Bone marrow (tissue), 2 donors: ENCODE results near the gene TTC16.
"Not testable (repeated sequence)": the region's sequence is repeated elsewhere in the genome, so short reads cannot be mapped to it uniquely, and the experiment has no call there.

ENCODE experiments used
- DNase-seq, 2 donors: peaks; one replicate each; lab custom pipeline; 2025; lab: John Stamatoyannopoulos, UW

The TTC16 gene

DNA sequence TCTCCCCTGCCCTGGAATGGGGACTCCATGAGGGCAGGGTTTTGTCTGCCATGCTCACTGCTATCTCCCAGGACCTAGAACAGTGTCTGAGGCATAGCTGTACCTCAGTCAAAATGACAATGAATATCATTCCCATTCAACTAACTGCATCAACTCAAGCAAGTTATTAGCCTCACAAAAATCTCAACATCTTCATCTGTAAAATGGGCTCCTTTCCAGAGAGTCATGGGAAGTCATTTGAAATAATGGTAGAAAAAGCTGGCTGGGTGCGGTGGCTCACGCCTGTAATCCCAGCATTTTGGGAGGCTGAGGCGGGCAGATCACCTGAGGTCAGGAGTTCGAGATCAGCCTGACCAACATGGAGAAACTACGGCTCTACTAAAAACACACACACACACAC is 53.2 kb downstream of the TTC16 start:
- DNase-seq, result no peak

DNA sequence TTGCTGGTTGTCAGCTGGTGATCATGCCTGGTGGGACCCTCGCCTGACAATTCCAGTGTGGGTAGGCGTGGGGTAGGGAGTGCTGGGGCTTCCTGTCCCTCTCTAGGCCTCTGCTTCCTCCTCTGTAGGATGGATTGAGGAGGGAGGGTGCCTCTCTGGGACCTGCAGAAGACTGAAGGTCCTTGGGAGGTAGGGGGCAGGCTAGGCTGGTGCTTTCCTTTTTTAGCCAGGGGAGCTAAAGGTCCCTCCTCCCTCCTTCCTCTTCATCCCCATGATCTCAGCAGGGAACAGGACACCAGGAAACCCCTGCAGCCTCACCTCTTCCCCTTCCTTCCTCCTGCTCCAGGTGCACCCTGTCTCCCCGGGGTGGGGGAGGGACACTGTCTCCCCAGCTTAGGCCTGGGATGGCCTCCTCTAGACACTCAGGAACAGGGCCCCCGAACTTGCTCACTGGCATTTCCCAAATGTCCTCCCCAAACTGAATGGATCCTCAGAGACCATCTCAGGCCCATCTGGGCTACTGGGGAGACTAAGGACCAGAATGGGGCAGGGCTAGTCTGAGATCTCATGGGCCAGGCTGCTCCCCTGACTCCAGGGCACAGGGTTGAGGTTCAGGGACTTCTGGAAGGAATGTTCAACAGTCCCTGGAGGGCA is 54.2 kb downstream of the TTC16 start:
- no peak for DNase-seq

DNA sequence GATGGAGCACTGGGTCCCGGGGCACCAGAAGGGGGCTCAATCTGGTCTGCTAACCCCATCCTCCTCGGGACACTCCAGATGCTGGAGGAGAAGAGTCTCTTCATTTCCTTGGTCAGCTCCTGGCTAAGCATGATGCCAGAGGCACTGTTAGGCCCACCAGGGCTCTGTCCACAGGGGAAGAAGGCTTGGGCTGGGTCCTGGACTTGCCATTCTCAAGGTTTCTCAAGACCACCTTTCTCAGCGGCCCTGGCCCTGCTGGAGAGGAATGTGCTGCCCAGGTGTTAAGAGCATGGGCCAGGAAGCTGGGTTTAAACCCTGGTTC is 54.7 kb downstream of the TTC16 start:
- no peak for DNase-seq

DNA sequence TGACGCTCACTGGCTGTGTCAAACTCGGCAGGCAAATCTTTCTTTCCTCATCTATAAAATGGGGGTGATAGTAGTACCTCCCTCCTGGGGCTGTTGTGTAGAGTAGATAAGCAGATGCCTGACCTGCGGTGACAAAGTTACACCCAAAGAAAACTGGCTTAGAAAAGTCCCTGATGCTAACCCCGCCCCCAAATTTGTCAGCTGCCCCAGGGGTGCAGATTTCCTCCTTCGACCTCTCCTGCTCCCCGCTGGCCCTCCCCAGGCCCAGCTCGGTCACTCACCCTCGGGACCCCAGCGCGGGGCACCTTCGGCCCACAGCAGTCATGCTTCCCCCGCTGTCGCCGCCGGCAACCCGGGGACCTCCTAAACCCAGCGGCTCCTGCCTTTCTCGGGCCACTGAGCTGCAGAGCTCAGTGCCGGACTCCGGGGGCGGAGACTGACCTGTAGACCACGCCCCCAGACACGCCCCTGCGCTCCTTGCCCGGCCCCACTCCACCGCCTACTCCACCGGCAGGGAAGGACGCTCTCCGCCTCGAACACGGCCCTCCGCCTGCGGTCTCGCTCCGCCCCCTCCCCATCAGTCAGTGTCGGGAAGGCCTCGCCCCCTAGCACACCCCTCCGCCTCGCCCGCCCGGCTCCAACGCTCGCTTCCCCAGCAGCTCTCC is 55.2 kb downstream of the TTC16 start:
- DNase-seq, result peak; percentile 98 to 100

DNA sequence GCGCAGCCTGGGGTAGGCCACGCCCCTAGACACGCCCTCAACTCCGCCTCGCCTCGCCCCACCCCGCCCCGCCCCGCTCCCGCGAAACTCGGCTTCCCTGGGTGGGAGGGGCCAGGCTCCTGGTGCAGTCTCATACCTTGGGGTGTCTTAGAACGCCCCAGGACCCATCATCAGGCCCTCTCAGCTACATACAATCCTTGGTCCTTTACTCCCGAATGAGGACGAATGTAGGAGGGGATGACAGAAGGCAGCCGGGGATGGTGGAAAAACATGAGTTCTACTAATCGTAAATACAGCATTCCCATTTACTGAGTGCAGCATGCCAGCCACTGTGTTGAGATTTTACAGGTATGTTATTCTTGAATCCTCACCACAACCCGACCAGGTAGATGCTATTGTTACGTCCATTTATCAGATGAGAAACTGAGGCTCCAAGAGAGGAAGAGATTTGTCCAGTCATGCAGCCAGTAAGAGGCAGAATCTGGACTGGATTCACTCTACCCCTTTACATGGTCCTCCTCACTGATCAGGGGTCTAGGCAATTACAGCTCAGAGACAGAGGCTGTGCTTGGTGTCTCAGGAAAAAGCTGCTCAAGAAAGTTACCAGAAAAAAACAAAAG is 55.8 kb downstream of the TTC16 start:
- no peak for DNase-seq

DNA sequence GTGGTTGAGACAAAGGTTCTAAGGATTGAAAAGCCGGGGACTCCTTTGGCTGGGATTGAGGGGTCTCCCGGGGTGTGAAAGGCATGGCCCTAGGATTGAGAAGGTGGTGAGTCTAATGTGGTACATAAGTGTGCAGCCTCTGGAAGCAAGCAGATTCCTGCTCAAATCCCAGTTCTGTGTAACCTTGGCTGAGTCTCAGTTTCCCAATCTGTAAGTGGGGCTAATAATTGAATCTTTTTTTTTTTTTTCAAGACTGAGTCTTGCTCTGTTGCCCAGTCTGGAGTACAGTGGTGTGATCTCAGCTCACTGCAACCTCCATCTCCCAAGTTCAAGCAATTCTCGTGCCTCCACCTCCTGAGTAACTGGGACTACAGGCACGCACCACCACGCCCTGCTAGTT is 56.7 kb downstream of the TTC16 start:
- DNase-seq, result no peak

DNA sequence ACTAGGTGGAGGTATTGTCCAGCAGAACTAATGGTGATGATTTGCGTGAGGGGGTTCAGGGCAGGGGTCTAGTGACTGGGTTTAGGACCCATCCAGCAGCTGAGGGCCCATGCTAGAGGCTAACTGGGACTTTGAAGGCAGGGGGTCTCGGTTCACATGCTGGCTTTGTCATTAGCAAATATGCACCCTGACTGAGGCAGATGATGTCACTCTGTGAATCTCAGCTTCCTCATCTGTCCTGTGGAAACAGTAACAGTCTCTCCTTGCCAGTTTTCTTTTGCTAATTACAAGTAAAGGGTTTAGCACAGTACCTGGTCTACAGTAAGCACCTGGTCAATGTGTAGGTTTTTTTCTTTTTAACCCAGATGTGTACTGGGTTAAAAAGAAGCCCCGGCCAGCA is 57.4 kb downstream of the TTC16 start:
- no peak for DNase-seq

DNA sequence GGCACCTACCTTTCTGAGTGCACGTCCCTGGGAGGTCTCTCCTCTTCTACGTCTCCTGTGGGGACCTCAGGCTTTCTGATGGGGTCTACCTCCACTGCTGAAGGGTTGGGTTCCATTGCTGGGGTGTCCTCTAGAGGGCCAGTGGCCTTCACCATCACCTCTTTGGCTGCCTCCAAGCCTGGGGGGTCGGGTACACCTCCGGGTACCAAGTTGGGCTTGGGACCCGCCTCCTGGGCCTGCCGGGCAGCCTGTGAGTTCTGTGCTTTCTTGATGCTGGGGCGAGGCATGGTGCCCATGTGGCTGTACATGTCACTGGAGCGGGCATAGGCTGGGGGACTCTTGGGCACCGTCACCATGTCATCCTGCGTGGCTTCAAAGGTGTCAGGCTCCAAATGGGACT is 58.1 kb downstream of the TTC16 start:
- no peak for DNase-seq

DNA sequence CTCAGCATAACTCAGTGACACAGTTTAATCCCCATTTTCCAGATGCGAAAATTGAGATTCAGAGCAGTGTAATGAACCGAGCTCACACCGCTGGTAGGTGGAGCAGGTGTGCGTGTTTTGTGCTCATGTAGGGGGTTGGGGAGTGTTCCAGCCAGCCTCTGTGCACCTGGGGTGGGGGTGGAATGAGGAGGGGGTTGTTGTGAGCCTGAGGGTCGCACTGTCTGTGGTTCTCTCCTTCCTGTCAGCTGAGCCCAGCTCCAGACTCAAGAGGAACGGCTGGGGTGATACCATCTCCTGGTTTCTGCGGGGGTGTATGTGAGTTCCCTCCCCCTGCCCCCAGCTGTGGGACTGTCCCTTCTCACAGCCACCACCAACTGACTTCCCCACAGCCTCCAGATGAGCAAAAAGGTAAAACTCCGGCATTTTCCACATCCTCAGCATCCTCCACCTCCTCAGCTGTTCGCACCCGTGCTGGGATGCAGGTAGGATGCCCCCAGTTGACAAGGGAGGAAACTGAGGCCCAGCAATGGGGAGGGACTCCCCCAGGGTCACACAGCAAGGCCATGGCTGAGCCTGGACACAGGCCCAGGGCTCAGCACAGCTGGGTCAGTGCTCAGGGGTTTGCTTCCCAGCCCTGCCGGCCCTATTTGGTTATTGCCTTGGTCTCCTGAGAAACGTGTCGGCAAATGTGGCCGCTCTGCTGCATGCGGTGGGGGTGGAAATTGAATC is 60.5 kb downstream of the TTC16 start:
- peak; percentile 32 to 79 for DNase-seq

DNA sequence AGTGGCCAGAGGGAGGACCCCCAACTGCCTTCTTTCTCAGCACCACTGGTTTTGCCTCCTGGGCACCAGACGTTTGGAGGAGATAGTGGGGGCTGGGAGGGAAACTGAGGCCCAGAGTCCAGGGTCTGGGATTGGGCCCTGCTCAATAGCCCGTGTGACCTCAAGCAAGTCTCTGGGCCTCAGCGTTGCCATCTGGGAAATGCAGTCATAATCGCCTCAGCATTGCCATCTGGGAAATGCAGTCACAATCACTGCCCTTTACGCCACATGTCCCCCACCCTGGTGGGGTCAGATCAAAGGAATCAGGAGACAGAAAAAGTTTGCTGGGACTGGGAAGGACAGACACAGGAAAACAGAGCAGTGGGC is 61.0 kb downstream of the TTC16 start:
- no peak for DNase-seq

DNA sequence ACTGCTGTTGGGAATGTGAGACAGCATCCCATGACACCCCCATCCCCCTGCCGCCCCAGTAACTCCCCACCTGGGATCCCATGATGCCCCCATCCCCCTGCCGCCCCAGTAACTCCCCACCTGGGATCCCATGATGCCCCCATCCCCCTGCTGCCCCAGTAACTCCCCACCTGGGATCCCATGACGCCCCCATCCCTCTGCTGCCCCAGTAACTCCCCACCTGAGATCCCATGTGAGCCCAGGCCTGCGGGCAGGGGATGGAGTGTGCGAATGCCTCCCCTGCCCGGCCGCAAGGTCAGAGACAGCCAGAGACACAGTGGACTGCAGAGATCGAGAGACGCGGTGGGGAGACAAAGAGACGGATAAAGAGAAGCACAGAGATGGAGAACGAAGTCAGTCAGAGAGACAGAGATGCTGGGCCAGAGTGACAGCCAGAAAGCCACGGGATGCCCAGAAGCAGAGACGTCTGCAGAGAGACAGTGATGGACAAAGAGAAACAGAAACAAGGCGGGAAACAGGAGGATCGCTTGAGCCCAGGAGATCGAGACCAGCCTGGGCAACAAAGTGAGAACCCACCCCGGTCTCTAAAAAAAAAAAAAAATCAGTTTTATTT is 61.6 kb downstream of the TTC16 start:
- DNase-seq, result no peak

DNA sequence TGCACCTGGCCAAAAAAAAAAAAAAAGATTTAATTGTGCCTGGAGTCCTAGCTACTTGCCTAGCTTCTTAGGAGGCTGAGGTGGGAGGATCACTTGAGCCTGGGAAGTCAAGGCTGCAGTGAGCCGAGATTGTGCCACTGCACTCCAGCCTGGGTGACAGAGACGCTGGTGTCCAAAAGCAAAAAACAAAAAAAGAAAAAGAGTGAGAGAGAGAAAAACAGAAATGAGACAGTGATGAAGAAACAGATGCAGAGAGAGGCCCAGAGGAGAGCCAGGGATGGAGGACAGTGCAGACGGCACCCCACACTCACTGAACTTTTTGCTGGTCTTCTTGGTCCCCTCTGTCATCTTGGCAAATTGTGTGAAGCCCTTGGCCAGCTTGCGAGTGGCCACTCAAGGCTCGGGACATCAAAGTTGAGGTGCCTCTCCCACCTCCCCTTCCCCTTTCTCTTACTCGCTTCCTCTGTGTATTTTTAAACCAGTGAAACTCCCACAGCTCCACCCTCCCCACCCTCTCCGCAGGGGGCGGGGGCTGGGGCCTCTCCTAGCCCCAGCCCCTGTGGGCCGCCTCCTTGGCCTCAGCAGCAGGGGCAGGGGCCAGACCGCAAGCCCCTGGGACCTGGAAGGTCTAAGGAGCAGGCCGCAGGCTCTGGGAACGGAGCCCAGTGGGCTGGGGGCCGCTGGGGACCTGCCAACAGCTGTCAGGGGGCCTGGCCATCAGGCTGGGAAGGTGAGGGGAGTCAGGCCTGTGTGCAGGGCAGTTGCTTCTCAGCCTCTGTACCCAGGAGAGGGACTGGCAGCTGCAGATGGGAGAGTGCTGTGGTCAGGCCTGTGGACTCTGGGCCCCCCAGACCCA is 62.6 kb downstream of the TTC16 start, which contains the start of gene SH2D3C:
Gene SH2D3C, minus strand, starts transcription at position 387 of the 856 bp plus-strand sequence. Its CDS starts 39 bp downstream, at position 348.
- DNase-seq, result peak in 1 of 2 donors; percentile 64

DNA sequence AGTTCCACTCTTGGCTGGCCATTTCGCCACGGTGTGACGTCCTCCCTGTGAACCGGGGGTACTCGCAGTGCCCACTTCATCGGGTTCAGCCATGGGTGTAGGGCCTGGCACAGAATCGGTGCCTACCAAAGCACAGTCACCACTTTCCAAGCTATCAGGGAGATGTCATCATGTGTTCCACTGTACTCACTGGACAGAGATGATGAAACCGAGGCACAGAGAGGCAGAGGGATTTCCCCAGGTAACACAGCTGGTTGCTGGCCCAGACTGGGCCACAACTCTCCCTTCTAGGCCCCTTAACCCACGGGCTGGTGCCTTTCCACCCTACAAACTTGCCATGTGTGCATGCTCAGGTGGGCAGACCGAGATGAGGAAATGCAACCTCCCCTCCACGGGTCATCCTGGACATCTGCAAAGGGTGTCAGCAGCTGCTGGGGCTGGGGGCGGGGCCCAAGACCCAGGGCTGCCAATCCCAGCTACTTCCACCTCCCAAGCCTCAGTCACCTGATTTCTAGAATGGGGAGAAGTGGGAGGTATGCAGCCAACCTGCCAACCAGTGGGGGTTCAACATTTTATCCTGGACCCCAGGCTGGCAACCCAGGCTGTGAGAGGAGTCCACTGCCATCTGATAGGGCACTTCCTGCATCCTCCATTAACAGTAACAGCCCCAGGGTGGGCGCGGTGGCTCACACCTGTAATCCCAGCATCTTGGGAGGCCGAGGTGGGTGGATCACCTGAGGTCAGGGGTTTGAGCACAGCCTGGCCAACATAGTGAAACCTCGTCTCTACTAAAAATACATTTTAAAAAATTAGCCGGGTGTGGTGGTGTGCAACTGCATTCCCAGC is 63.5 kb downstream of the TTC16 start:
- DNase-seq, result peak in 1 of 2 donors; percentile 64

DNA sequence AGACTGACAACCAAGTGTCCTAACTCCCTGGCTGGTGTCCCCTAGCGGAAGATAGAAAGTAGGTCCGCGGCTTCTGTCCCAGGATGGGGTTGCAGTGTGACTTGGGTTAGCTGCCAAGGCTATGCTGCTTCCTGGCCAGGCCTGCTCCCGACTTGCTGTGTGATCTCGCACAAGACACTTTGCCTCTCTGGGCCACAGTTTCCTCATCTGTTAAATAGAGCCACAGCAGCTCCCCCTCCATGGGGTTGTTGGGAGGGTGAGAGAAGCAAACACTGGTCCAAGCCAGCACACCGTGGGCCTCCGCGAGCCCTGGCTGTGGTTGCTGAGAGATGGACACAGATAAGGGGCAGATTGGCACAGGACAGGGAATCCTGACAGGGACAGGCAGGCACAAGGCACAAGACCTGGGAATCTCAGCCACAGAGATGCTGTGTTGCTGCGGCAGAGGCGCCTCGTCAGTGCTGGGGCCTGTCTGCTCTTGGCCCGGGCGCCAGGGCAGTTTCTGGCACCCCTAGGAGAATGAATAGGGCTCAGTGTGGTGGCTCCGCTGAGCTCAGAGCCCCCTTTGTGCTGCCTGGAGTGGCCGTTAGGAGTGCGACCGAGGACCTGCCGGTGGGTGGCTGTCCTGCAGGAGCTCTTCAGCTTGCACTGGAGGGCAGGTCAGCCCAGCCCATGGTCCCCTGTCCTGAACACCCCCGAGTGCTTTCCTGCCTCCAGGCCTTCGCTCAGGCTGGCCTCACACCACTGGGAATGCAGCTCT is 64.4 kb downstream of the TTC16 start:
- no peak for DNase-seq

DNA sequence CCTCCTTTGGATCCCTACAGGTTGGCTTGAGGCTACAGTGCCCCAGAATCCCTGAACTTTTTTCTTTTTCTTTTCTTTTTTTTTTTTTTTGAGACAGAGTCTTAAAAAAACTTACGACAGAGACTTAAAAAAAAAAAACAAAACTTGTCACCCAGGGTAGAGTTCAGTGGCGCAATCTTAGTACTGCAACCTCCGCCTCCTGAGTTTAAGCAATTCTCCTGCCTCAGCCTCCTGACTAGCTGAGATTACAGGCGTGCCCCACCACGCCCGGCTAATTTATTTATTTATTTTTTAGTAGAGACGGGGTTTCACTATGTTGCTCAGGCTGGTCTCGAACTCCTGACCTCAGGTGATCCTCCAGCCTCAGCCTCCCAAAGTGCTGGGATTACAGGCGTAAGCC is 65.0 kb downstream of the TTC16 start:
- DNase-seq, result not testable (repeated sequence)
